ENCODE measurements around the gene DNAAF9.

GRCh38 chr20:3406481-3407039, 909 bp downstream of the DNAAF9 start:
- TF ChIP-seq CTCF (IDR thresholded peaks at IDR 0.05) (no peak), MAX (IDR thresholded peaks at IDR 0.05) (no peak), TP53 (CRISPR knock-in tag; IDR thresholded peaks at IDR 0.05) (no peak), ZFP36 (IDR thresholded peaks at IDR 0.05; ENCODE audit: borderline replicate concordance, partially characterized antibody) (no peak), ZSCAN20 (CRISPR knock-in tag; IDR thresholded peaks at IDR 0.05) (no peak), NR3C1 (IDR thresholded peaks at IDR 0.05) (no peak), CEBPB (IDR thresholded peaks at IDR 0.05) (no peak), POLR2AphosphoS2 (conservative IDR thresholded peaks at IDR 0.05; ENCODE audit: low read length) (no peak), MYC (IDR thresholded peaks at IDR 0.05; ENCODE audit: borderline replicate concordance, low read length) (no peak), REST (IDR thresholded peaks at IDR 0.05) (no peak), JUN (IDR thresholded peaks at IDR 0.05) (no peak), MAFK (IDR thresholded peaks at IDR 0.05; ENCODE audit: partially characterized antibody) (no peak)
